H1 (cell line): Measurements from ENCODE around the gene SNAI1. TPM values are rescaled to one million over a fixed set of nuclear protein-coding genes. Genes with fewer than 3 reads are reported as not detected.
A peak's percentile ranks its signal among the peaks of the same experiment; 100 is the strongest.

ENCODE experiments used
- EGR1 ChIP-seq: IDR thresholded peaks from 2 replicates; pipeline ENCODE4 v1.6.1; 2011; ENCODE audit warnings: low read depth, low read length, borderline replicate concordance
- HDAC2 ChIP-seq, 2 experiments: fragments of 300-600 bp in 1 of 2; sonication (generic) in 1 of 2; IDR thresholded peaks; 2 replicates each; pipeline ENCODE4 v1.6.1; 2011 to 2012; ENCODE audit warnings: low read depth in 2 of 2, low read length in 2 of 2, mild to moderate bottlenecking in 2 of 2, moderate library complexity in 2 of 2, borderline replicate concordance in 1 of 2, inconsistent platforms in 1 of 2
- MAFK ChIP-seq: IDR thresholded peaks from 2 replicates; pipeline ENCODE4 v1.6.1; 2012; ENCODE audit warnings: low read depth, mild to moderate bottlenecking, improper control_type of control experiment, low read length
- NRF1 ChIP-seq: IDR thresholded peaks from 2 replicates; pipeline ENCODE4 v1.6.1; 2011; ENCODE audit warnings: mild to moderate bottlenecking, low read depth, low read length, improper control_type of control experiment
- POLR2A ChIP-seq, 2 experiments: IDR thresholded peaks; 1 replicate in 1 of 2; 2 replicates in 1 of 2; pipeline ENCODE4 v1.6.1; 2011; ENCODE audit warnings: low read depth in 2 of 2, low read length in 2 of 2, mild to moderate bottlenecking in 2 of 2; ENCODE audit errors: control extremely low read depth in 1 of 2
- SAP30 ChIP-seq: fragments of 300-600 bp; sonication (generic); IDR thresholded peaks from 2 replicates; pipeline ENCODE4 v1.7.1; 2012; ENCODE audit warnings: low read length, moderate library complexity, mild to moderate bottlenecking, inconsistent platforms; ENCODE audit not compliant: insufficient read depth, insufficient replicate concordance
- polyA plus RNA-seq, 7 experiments: library from polyadenylated mRNA; depleted of rRNA in 3 of 7; stranded (reverse) in 5 of 7; unstranded in 2 of 7; fragments of >200 nt in 5 of 7; fragments of 200-250 nt in 2 of 7; gene quantifications; 1 replicate in 5 of 7; 2 replicates in 1 of 7; 4 replicates in 1 of 7; pipeline versions ENCODE4 v1.2.1 to v1.2.3, GENCODE V29; 2011 to 2013; ENCODE audit warnings: missing spikeins in 2 of 7, mixed read lengths in 2 of 7
- total RNA-seq: library from RNA; stranded (reverse); fragmentation: NEBNext Ultra II Directional; extraction: Animal tissue kit (Norgen Biotek cat#: 25700); gene quantifications from 2 replicates; pipeline ENCODE4 v1.2.1, GENCODE V29; 2021

The SNAI1 gene
- total and polyA plus RNA-seq, 2 of the 8 experiments (the other 6 are each of a cell fraction or from before 2014, with no cell fraction given): 6.5 to 8.0 TPM

GRCh38 chr20:49987015-49987867 is 4.5 kb downstream of the SNAI1 start (continued):
- no peak for TF ChIP-seq EGR1
- TF ChIP-seq SAP30: no peak
- TF ChIP-seq NRF1: no peak
- no peak for TF ChIP-seq MAFK
- peak in 1 of 2 experiments; percentile 65; a peak in 1 of 4 replicates for TF ChIP-seq HDAC2 (IDR thresholded peaks at IDR 0.05; ENCODE audit: borderline replicate concordance in 1 of 2, low read depth in 2 of 2, low read length in 2 of 2)
- no peak for TF ChIP-seq POLR2A (IDR thresholded peaks at IDR 0.05; ENCODE audit: control extremely low read depth in 1 of 2, low read depth in 2 of 2, low read length in 2 of 2)
